ENCODE results near the gene FAIM2. TPM values are rescaled to one million over a fixed set of nuclear protein-coding genes. Genes with fewer than 3 reads are reported as not detected.

FAIM2 gene
- total and polyA plus RNA-seq, 9 of the 15 experiments (the other 6 are each of a cell fraction or from before 2014, with no cell fraction given) = 0.01 to 0.10 TPM; not detected in 7

GRCh38 chr12:49854976-49855375 lies 48.7 kb downstream of the FAIM2 start (continued):
- TF ChIP-seq REST (IDR thresholded peaks at IDR 0.05; ENCODE audit: borderline replicate concordance) (no peak), REST (CRISPR knock-in tag; IDR thresholded peaks at IDR 0.05; ENCODE audit: low read depth) (no peak), ZC3H4 (CRISPR knock-in tag; IDR thresholded peaks at IDR 0.05; ENCODE audit: borderline replicate concordance) (no peak), PTBP1 (IDR thresholded peaks at IDR 0.05; ENCODE audit: low read depth, low read length) (no peak), HMGN3 (IDR thresholded peaks at IDR 0.05; ENCODE audit: borderline replicate concordance, extremely low read depth, insufficient read length, low read depth, low read length) (no peak)
